Stimulated activated CD4-positive, alpha-beta T cell treated with anti-CD3 and anti-CD28 coated beads, TNF-alpha, amount 100 ng/mL, for 24 hours (primary cell): ENCODE data around the gene FOXO4.

Experiments used
- DNase-seq, 3 experiments: peaks; one replicate each; pipeline ENCODE4 v3.0.0-alpha.2; 2020; ENCODE audit warnings: low read depth in 3 of 3

Gene FOXO4

DNA sequence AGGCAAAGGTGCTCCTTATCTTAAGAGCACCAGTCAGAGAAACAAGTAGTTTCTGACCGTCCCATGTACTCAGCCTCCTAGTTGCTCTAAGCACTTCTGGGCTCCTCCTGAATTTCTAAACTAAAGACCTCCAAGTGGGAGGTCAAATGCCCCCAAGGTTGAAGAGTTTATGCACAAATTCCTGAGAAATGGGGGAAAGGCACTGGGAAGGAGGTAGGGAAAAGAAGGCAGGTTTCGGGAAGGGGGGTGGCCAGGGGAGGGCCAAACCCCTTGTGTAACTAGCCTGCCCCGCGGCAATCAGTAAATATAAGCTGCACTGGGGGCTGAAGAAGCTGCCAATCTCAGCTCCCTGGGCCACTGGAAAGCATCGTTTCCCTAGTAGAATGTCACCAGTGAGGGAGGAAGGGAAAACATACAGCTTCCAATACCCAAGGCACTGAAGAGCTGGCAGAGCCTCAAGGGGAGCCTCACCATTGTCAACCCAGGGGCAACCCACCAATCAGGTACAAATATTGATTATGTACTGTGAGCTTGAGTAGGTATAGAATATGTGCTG is 3.4 kb downstream of the FOXO4 start:
- no peak for DNase-seq

DNA sequence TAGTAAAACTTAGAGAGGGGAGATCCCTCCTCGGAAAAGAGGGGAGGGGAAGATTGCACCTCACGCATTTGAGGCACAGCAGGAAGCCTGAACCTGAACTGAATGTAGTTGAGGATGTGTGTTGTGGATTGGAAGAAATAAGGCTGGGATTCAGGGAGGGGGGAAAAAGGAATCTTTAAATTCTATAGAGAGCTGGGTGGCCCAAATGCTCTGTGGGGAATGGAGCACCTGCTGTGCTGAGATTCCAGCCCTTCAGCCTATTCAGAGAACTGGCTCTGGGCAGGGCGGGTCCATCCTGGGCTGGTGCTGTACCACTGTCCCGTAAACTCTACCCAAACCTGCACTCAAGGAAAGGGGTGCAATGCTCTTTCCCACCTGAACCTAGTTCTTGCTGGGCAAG is 4.1 kb downstream of the FOXO4 start:
- DNase-seq: no peak

DNA sequence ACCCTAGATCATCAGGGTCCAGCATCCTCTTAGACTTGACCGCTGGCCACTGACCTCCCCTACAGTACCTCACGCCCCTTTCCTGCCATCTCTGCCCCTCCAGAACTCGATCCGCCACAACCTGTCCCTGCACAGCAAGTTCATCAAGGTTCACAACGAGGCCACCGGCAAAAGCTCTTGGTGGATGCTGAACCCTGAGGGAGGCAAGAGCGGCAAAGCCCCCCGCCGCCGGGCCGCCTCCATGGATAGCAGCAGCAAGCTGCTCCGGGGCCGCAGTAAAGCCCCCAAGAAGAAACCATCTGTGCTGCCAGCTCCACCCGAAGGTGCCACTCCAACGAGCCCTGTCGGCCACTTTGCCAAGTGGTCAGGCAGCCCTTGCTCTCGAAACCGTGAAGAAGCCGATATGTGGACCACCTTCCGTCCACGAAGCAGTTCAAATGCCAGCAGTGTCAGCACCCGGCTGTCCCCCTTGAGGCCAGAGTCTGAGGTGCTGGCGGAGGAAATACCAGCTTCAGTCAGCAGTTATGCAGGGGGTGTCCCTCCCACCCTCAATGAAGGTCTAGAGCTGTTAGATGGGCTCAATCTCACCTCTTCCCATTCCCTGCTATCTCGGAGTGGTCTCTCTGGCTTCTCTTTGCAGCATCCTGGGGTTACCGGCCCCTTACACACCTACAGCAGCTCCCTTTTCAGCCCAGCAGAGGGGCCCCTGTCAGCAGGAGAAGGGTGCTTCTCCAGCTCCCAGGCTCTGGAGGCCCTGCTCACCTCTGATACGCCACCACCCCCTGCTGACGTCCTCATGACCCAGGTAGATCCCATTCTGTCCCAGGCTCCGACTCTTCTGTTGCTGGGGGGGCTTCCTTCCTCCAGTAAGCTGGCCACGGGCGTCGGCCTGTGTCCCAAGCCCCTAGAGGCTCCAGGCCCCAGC is 5.2 kb downstream of the FOXO4 start:
- no peak for DNase-seq

- DNase-seq: no peak
Observed at GRCh38 chrX:71102292-71102691, 6.6 kb downstream of the FOXO4 start.

- peak in 1 of 3 experiments; percentile 48 for DNase-seq
Observed at GRCh38 chrX:71103110-71103983, 7.7 kb downstream of the FOXO4 start.

DNA sequence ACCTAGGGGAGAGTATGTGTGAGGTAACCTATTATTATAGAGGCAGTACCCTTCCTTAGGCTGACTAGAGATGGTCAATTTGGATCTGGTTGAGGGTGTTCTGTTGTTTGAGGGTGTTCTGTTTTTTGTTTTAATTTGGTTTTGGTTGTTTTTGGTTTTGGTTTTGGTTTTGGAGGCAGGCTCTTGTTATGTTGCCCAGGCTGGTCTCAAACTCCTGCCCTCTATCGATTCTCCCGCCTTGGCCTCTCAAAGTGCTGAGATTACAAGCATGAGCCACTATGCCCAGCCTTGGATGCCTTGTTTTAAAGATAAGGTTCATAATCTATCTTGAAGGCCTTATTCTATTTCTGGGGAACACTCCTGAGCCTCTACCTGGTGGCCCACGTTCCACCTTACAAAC is 10.0 kb downstream of the FOXO4 start:
- DNase-seq: no peak

GRCh38 chrX:71106427-71106826 is 10.8 kb downstream of the FOXO4 start, which contains the start of gene CXorf65:
TSS of gene CXorf65 (minus strand) at chrX:71106740. CDS start at chrX:71106556, 184 bp downstream.
- DNase-seq: no peak

- DNase-seq: no peak
Observed at GRCh38 chrX:71107245-71107644, 11.6 kb downstream of the FOXO4 start.

- peak in 1 of 3 experiments; percentile 34 for DNase-seq
Observed at GRCh38 chrX:71107762-71108360, 12.2 kb downstream of the FOXO4 start.

- no peak for DNase-seq
Observed at GRCh38 chrX:71109051-71109450, 13.4 kb downstream of the FOXO4 start.

DNA sequence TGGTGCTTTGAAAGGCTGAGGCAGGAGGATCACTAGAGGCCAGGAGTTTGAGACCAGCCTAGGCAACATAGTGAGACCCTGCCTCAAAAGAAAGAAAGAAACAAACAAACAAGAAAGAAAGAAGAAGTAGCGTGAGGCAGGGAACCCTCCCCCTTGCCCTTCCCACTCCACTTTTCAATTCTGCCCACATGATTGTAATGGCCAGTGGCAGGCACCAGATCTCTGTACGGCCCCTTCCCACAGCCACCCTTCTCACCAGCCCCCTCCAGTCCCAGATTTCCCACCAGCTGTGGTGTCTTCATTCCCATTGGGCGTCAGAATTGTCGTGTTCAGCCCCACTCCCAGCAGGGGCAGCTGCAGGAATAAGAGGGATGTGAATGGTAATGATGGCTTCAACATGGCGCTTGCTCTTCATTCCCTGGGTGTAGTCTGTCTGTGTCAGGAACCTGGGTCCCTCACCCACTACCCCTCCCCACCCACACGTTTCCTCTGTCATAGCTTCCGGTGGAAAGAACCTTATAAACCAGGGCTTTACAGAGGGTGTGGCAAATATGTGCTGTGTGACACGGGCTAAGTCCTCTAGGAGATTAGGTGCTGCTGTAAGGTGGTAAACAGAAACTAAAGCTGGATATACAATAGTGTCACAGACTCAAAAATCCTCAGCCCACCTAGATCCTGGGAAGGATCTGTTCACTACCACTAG is 15.6 kb downstream of the FOXO4 start, which contains the start of gene IL2RG:
Gene IL2RG, minus strand, starts transcription at position 437 of the 703 bp plus-strand sequence. Its CDS starts 38 bp downstream, at position 399.
- DNase-seq: peak; percentile 53 to 64 (median 55)

DNA sequence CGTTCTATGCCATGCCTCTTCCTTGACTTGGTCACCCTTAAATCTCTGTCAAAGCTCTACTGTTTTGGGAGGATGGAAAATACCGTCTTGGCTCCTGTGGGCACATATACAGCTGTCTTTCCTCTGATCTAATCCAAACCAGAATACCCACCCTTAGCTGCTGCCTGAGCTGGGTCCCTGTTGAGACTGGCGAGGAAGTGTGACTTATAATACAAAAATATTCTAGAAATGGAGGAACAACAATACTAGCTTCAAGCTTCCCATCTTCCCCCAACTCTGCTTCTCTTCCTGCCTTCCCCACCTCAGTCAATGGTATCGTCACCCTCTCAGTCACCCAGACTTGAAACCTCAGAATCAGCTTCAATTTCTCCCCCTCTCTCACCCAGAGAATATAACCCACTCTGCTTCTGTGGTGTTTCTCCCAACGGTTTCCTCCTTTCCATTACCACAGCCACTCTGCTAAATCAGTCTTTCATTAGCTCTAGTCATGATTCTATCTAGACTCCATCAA is 16.3 kb downstream of the FOXO4 start:
- no peak for DNase-seq

GRCh38 chrX:71117358-71117757 is 21.7 kb downstream of the FOXO4 start:
- DNase-seq: no peak

GRCh38 chrX:71118032-71118984 is 22.7 kb downstream of the FOXO4 start, which contains the start of gene MED12:
TSS of gene MED12 (plus strand) at chrX:71118596. CDS start at chrX:71118755, 159 bp downstream.
- peak; percentile 61 to 81 (median 63) for DNase-seq

DNA sequence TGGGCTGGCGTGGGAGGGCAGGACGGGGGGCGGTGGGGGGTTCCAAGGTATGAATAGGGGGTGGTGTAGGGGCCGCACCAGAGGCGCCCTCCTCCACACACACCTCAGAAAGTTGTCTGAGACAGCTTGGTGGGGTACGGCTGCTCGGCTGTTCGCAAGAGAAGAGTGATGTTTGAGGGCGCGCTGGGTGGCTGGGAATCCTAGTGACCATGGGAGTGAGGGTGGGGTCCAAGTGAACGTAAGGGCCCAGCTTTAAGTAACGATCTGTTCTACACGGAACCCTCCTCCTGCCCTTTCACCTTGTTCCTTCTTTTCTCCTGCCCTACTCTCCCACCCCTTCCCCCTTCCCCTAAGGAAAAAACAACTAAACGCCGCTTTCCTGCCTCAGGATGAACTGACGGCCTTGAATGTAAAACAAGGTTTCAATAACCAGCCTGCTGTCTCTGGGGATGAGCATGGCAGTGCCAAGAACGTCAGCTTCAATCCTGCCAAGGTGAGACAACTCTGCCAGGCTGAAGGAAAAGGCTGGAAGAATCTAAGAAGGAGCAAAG is 23.4 kb downstream of the FOXO4 start:
- DNase-seq: no peak

DNA sequence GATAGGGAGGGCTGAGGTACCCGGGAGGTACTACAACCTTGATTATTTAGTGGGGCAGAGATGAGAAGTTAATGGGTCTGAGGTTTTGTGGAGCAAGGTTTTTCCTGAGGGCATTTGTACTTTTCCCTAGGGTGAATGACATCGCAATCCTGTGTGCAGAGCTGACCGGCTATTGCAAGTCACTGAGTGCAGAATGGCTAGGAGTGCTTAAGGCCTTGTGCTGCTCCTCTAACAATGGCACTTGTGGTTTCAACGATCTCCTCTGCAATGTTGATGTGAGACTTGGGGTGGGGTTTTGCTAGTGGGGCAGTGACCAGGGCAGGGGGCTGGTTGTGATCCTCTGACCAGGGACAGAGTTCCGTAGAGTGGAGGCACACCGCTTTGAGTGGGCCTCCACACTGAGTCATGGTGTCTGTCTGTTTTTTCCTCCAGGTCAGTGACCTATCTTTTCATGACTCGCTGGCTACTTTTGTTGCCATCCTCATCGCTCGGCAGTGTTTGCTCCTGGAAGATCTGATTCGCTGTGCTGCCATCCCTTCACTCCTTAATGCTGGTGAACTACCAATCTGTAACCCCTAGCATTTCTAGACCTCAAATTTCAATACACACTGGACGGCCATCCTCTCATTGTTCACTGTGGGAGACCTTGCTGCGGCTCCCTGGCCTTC is 32.6 kb downstream of the FOXO4 start:
- DNase-seq: no peak

- peak; percentile 43 to 68 (median 51) for DNase-seq
Observed at GRCh38 chrX:71128915-71129765, 33.5 kb downstream of the FOXO4 start.

- no peak for DNase-seq
Observed at GRCh38 chrX:71131510-71131909, 35.9 kb downstream of the FOXO4 start.
